OCI-M2 (cell line): ENCODE data around the gene FUBP3.

Experiments used
- DNase-seq: peaks from one replicate; lab custom pipeline; 2025; ENCODE audit not compliant: unreplicated experiment; lab: John Stamatoyannopoulos, UW

The FUBP3 gene

GRCh38 chr9:130661451-130662098 is 82.2 kb downstream of the FUBP3 start:
- DNase-seq = no peak

- no peak for DNase-seq
Observed at GRCh38 chr9:130662099-130662969, 83.0 kb downstream of the FUBP3 start.

GRCh38 chr9:130662970-130663257 is 83.5 kb downstream of the FUBP3 start:
- DNase-seq = no peak

- no peak for DNase-seq
Observed at GRCh38 chr9:130663258-130663976, 84.0 kb downstream of the FUBP3 start.

- no peak for DNase-seq
Observed at GRCh38 chr9:130663977-130664250, 84.5 kb downstream of the FUBP3 start.

GRCh38 chr9:130664251-130665028 is 85.1 kb downstream of the FUBP3 start, which contains the start of gene PRDM12:
TSS of gene PRDM12 (plus strand) at chr9:130664594. CDS start at chr9:130664654, 60 bp downstream.
- DNase-seq = no peak

GRCh38 chr9:130665029-130665430 is 85.7 kb downstream of the FUBP3 start:
- DNase-seq = no peak

GRCh38 chr9:130665431-130666392 is 86.3 kb downstream of the FUBP3 start:
- no peak for DNase-seq

- DNase-seq = no peak
Observed at GRCh38 chr9:130666393-130667119, 87.2 kb downstream of the FUBP3 start.

GRCh38 chr9:130667120-130667435 is 87.7 kb downstream of the FUBP3 start:
- no peak for DNase-seq

- no peak for DNase-seq
Observed at GRCh38 chr9:130668196-130668595, 88.8 kb downstream of the FUBP3 start.

- DNase-seq = no peak
Observed at GRCh38 chr9:130668659-130669058, 89.3 kb downstream of the FUBP3 start.

GRCh38 chr9:130669965-130670364 is 90.6 kb downstream of the FUBP3 start:
- no peak for DNase-seq

GRCh38 chr9:130670644-130671043 is 91.3 kb downstream of the FUBP3 start:
- DNase-seq = no peak

- no peak for DNase-seq
Observed at GRCh38 chr9:130672466-130672865, 93.1 kb downstream of the FUBP3 start.

GRCh38 chr9:130672933-130673615 is 93.7 kb downstream of the FUBP3 start:
- DNase-seq = no peak

GRCh38 chr9:130675396-130675795 is 96.0 kb downstream of the FUBP3 start:
- DNase-seq = no peak

- no peak for DNase-seq
Observed at GRCh38 chr9:130677252-130677651, 97.9 kb downstream of the FUBP3 start.
